HUES64 (cell line): ENCODE results near the gene CSNK2B.

Experiments used
- H3K27ac ChIP-seq: 2 replicates; pipeline ENCODE4 v1.7.0; 2013; ENCODE audit warnings: low read depth, low read length, inconsistent platforms
- H3K27me3 ChIP-seq: 2 replicates; pipeline ENCODE4 v1.6.1; 2013; ENCODE audit warnings: mild to moderate bottlenecking, low read length; ENCODE audit not compliant: insufficient read depth
- H3K36me3 ChIP-seq: 2 replicates; pipeline ENCODE4 v1.6.1; 2013; ENCODE audit warnings: mild to moderate bottlenecking, low read length; ENCODE audit not compliant: insufficient read depth
- H3K4me1 ChIP-seq: 2 replicates; pipeline ENCODE4 v1.6.1; 2013; ENCODE audit warnings: mild to moderate bottlenecking, low read length, moderate library complexity; ENCODE audit not compliant: insufficient read depth
- H3K4me3 ChIP-seq: 2 replicates; pipeline ENCODE4 v1.5.1; 2013; ENCODE audit warnings: mild to moderate bottlenecking, low read length, moderate library complexity
- H3K9ac ChIP-seq: 2 replicates; pipeline ENCODE4 v1.6.1; 2013; ENCODE audit warnings: mild to moderate bottlenecking, low read depth, low read length
- H3K9me3 ChIP-seq: 2 replicates; pipeline ENCODE4 v1.6.1; 2013; ENCODE audit warnings: low read depth, low read length; ENCODE audit not compliant: insufficient read depth
- WGBS: fragments of 150-250, 120-280 bp; methylation state at CpG from one replicate; pipeline ENCODE4 v1.1.7; 2013; ENCODE audit warnings: missing lambda C conversion rate; 5-methylcytosine and 5-hydroxymethylcytosine counted together

Gene CSNK2B

DNA sequence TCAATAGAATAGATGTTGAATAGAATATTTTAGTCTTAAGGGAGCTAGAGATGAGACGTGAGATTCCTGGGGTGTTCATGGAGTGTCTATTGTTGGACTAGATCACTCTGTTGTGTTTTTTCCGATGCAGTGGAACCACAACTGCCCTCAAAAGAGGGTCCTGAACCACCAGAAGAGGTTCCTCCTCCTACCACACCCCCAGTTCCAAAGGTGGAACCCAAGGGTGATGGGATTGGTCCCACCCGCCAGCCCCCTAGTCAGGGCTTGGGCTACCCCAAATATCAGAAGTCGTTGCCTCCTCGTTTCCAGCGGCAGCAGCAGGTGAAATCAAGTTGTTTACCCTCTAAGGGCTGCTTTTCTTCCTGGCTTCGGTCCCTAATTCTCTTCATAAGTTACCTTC, 36.9 kb upstream of the CSNK2B start:
- H3K4me3 ChIP-seq = no peak overlapping the region
- no peak overlapping the region for H3K9ac ChIP-seq
- H3K4me1 ChIP-seq = no peaks in the 10 kb centered on the region
- WGBS = 93% methylated on average over 7 of the region's 7 CpGs
- no peaks in the 10 kb centered on the region for H3K27me3 ChIP-seq
- H3K9me3 ChIP-seq = no peaks in the 10 kb centered on the region
- no peak overlapping the region for H3K27ac ChIP-seq
- peaks cover 100% of the 10 kb centered on the region for H3K36me3 ChIP-seq

DNA sequence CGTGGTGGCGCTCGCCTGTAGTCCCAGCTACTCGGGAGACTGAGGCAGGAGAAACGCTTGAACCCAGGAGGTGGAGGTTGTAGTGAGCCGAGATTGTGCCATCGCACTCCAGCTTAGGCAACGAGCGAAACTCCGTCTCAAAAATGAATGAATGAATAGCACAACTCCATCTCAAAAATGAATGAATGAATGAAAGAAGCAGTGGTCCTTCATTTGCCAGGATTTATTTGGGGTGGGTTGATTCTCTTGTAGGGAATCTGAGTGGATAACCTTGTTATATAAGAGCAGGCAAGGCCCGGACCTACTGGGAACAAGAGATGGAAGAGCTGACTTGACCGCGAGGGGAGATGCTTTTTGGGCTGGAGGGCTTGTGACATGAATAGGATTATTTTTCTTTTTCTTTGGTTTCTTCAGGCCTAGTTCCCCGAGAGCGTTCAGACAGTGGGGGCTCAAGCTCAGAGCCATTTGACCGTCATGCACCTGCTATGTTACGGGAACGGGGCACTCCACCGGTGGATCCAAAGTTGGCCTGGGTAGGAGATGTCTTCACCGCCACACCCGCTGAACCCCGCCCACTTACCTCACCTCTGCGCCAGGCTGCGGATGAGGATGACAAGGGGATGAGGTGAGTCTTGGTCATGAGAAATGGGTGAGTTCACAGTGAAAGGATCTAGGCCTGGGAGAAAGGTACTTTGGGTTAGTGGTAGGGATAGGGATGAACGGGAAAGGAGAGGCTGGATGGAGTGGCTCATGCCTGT, 35.5 kb upstream of the CSNK2B start:
- Histone ChIP-seq H3K27me3 (no peaks in the 10 kb centered on the region), H3K9ac (no peak overlapping the region), H3K4me3 (no peak overlapping the region), H3K27ac (no peak overlapping the region), H3K9me3 (no peaks in the 10 kb centered on the region), H3K4me1 (no peaks in the 10 kb centered on the region), H3K36me3 (peaks cover 100% of the 10 kb centered on the region)
- WGBS = 95% methylated on average over 25 of the region's 25 CpGs

DNA sequence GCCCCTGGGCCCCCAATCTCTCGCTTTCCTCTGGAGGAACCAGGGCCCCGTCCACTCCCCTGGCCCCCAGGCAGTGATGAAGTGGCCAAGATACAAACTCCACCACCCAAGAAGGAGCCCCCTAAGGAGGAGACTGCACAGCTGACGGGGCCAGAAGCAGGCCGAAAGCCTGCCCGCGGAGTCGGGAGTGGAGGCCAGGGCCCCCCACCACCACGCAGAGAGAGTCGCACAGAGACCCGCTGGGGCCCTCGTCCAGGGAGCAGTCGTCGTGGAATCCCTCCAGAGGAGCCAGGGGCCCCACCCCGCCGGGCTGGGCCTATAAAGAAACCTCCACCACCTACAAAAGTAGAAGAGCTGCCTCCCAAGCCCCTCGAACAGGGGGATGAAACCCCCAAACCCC, 34.7 kb upstream of the CSNK2B start:
- H3K4me1 ChIP-seq = no peaks in the 10 kb centered on the region
- no peaks in the 10 kb centered on the region for H3K27me3 ChIP-seq
- no peak overlapping the region for H3K9ac ChIP-seq
- H3K27ac ChIP-seq = no peak overlapping the region
- H3K4me3 ChIP-seq = no peak overlapping the region
- H3K9me3 ChIP-seq = no peaks in the 10 kb centered on the region
- WGBS = 96% methylated on average over 16 of the region's 16 CpGs
- peaks cover 100% of the 10 kb centered on the region for H3K36me3 ChIP-seq

DNA sequence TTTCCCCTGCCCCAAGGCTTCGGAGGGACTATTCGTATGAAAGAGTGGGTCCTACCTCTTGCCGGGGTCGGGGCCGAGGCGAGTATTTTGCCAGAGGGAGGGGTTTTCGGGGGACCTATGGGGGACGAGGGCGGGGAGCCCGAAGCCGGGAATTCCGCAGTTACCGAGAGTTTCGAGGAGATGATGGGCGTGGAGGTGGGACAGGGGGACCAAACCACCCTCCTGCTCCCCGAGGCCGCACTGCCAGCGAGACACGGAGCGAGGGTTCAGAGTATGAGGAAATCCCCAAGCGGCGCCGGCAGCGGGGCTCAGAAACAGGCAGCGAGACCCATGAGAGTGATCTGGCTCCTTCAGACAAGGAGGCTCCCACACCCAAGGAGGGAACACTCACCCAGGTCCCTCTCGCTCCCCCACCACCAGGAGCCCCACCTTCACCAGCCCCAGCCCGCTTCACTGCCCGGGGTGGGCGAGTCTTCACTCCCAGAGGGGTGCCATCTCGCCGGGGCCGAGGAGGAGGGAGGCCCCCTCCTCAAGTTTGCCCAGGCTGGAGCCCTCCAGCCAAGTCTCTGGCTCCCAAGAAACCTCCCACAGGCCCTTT, 34.1 kb upstream of the CSNK2B start:
- Histone ChIP-seq H3K9ac (no peak overlapping the region), H3K36me3 (peaks cover 100% of the 10 kb centered on the region), H3K27ac (no peak overlapping the region), H3K27me3 (no peaks in the 10 kb centered on the region), H3K4me1 (no peaks in the 10 kb centered on the region), H3K9me3 (no peaks in the 10 kb centered on the region), H3K4me3 (no peak overlapping the region)
- WGBS = 96% methylated on average over 32 of the region's 32 CpGs

GRCh38 chr6:31632279-31632946, 33.5 kb upstream of the CSNK2B start:
- no peak overlapping the region for H3K27ac ChIP-seq
- no peak overlapping the region for H3K9ac ChIP-seq
- peaks cover 99% of the 10 kb centered on the region for H3K36me3 ChIP-seq
- no peaks in the 10 kb centered on the region for H3K4me1 ChIP-seq
- 95% methylated on average over 26 of the region's 26 CpGs for WGBS
- H3K9me3 ChIP-seq = no peaks in the 10 kb centered on the region
- H3K4me3 ChIP-seq = no peak overlapping the region
- H3K27me3 ChIP-seq = no peaks in the 10 kb centered on the region

GRCh38 chr6:31633447-31633846, 32.4 kb upstream of the CSNK2B start:
- Histone ChIP-seq H3K36me3 (peaks cover 98% of the 10 kb centered on the region), H3K9ac (no peak overlapping the region), H3K4me3 (no peak overlapping the region), H3K27ac (no peak overlapping the region), H3K27me3 (no peaks in the 10 kb centered on the region), H3K4me1 (no peaks in the 10 kb centered on the region), H3K9me3 (no peaks in the 10 kb centered on the region)
- 94% methylated on average over 7 of the region's 7 CpGs for WGBS

GRCh38 chr6:31634131-31634530, 31.7 kb upstream of the CSNK2B start:
- Histone ChIP-seq H3K4me1 (no peaks in the 10 kb centered on the region), H3K4me3 (no peak overlapping the region), H3K27me3 (no peaks in the 10 kb centered on the region), H3K27ac (no peak overlapping the region), H3K36me3 (peaks cover 98% of the 10 kb centered on the region), H3K9me3 (no peaks in the 10 kb centered on the region), H3K9ac (no peak overlapping the region)
- 96% methylated on average over 3 of the region's 3 CpGs for WGBS

DNA sequence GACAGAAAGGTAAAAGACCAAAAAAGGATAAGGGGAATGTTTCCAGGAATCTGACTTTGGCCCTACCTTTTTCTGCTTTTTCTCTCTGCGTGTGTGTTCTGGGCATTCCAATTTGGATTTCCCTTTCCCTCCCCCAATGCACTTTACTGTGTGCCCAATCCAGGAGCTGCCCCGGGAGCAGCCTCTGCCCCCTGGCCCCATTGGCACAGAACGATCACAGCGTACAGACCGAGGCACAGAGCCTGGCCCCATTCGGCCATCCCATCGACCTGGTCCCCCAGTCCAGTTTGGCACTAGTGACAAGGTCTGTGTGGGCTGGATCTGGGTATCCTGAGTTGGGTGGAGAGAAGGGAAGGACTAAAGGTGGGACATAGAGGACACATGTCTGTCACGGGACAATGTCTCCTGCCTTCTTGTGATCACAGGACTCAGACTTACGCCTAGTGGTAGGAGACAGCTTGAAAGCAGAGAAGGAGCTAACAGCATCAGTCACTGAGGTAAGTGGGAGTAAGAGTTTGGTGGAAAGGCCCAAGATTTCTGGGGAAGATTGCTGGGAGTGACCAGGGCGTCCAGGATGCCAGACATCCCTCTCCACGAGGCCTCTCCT, 30.8 kb upstream of the CSNK2B start:
- Histone ChIP-seq H3K4me3 (no peak overlapping the region), H3K9me3 (no peaks in the 10 kb centered on the region), H3K36me3 (peaks cover 99% of the 10 kb centered on the region), H3K27ac (no peak overlapping the region), H3K4me1 (no peaks in the 10 kb centered on the region), H3K9ac (no peak overlapping the region), H3K27me3 (no peaks in the 10 kb centered on the region)
- 88% methylated on average over 11 of the region's 11 CpGs for WGBS

DNA sequence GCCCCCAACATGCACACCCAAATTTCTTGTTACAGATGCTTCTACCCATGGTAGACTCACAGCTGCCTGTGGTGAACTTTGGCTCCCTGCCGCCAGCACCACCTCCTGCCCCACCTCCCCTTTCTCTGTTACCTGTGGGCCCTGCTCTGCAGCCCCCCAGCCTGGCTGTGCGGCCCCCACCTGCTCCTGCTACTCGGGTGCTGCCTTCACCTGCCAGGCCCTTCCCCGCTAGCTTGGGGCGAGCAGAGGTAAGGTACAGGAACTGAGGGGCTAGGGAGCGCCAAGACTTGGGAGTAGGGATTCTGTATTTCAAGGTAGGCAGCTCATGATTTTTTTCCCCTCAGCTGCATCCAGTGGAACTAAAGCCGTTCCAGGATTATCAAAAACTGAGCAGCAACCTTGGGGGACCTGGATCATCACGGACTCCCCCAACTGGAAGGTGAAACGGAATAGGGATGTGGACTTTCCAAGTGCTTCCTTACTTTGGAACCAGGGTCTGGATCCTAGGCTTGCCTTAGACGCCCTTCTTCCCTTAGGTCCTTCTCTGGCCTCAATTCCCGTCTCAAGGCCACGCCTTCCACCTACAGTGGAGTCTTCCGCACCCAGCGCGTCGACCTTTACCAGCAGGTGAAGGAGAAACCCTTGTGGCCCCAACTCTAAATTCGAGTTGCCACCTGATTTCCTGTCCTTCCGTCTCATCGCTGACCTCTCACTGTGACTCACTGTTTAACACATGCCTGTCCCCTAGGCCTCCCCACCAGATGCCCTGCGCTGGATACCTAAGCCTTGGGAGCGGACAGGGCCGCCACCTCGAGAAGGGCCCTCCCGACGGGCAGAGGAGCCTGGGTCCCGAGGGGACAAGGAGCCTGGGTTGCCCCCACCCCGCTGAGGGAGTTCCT, 28.9 kb upstream of the CSNK2B start:
- Histone ChIP-seq H3K27ac (peak overlapping the region; percentile 54; the same call in 1 of the 2 replicates), H3K4me1 (no peaks in the 10 kb centered on the region), H3K36me3 (peaks cover 99% of the 10 kb centered on the region), H3K4me3 (no peak overlapping the region), H3K9ac (no peak overlapping the region), H3K9me3 (no peaks in the 10 kb centered on the region), H3K27me3 (no peaks in the 10 kb centered on the region)
- WGBS = 89% methylated on average over 27 of the region's 27 CpGs

DNA sequence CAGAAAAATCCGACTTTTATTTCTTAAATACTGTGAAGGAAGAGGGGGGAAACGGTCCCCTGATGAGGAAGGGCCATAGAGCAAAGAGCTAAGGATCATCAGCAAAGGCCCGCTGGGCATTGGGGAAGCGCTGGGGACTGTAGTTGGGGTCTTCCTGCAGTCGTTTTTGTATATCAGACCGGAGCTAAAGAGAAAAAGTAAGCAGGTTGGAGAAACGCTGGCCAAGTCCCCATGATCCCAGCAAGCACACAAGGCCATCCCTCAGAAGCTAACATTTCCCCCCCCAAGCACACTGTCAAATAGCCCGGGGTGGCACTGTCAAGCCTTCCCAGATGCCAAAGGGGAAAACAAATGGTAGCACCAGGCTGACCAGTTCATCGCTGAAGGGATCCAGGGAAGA, 26.8 kb upstream of the CSNK2B start:
- Histone ChIP-seq H3K27me3 (no peaks in the 10 kb centered on the region), H3K27ac (no peak overlapping the region), H3K4me3 (no peak overlapping the region), H3K9me3 (no peaks in the 10 kb centered on the region), H3K36me3 (peaks cover 98% of the 10 kb centered on the region), H3K4me1 (no peaks in the 10 kb centered on the region), H3K9ac (no peak overlapping the region)
- WGBS = 91% methylated on average over 9 of the region's 9 CpGs
